HG02884 (cell line): ENCODE measurements around the gene MEF2D.

Source experiments
- ATAC-seq: cut with Tn5 transposase; IDR thresholded peaks from one replicate; pipeline ENCODE4 v1.9.1; 2021; ENCODE audit warnings: mild to moderate bottlenecking, moderate library complexity; ENCODE audit not compliant: unreplicated experiment

MEF2D gene

GRCh38 chr1:156500543-156500792, at the start of gene MEF2D:
Gene MEF2D (minus strand): TSS chr1:156500775. CDS start chr1:156483292, 17,483 bp downstream.
- ATAC-seq = no peak

DNA sequence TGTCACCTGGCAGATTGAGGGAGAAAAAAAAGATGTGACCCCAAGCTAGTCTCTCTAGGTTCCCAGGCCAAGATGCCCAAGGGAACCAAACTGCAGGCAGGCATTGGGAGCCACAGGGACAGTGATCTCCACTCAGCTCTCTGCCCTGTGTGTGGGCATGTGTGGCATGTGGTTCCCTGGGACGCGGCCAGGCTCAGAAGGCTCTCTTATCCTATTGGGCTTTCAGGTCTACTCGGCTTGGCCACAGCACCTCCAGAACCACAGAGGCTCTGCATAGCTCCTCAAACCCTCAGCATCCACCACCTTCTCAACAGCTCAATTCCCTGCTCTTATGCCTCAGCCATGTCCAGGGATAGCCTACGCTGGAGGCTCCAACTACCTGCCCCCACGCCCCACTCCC, 49.8 kb upstream of the MEF2D start:
- ATAC-seq = no peak

DNA sequence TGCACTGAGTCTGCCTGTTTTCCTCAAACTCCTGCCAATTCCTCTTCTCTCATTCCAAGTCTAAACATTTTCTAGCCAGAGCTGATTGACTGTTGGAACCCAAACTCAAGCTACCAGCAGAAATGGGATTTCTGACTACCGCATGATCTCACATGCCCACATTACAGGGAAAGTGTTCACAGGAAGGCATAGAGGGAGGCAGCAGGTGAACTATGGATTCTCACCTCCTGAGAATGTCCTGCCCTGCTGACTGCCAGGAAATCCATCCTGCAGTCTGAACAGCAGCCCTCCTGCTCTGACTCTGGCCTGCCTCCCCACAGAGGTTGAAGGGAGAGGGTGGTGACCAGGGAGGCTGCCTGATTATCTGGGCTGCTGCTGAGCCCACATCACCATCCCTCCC, 49.3 kb upstream of the MEF2D start:
- no peak for ATAC-seq

DNA sequence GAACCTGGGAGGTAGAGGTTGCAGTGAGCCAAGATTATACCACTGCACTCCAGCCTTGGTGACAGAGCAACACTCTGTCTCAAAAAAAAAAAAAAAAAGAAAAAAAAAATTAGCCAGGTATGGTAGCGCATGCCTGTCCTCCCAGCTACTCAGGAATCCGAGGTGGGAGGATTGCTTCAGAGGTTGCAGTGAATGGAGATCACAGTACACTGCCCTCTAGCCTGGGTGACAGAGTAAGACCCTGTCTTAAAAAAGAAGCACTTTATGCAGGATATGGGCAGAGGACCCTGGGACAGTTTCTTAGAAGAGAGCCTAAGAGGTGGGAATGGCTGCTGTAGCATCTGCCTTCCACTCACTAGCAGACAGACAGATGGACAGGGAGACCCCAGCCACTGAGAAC, 48.8 kb upstream of the MEF2D start:
- ATAC-seq = no peak

- no peak for ATAC-seq
Measured at GRCh38 chr1:156547982-156548381, 47.4 kb upstream of the MEF2D start.

- no peak for ATAC-seq
Measured at GRCh38 chr1:156547434-156547833, 46.9 kb upstream of the MEF2D start.

GRCh38 chr1:156546267-156546666, 45.7 kb upstream of the MEF2D start:
- no peak for ATAC-seq

- no peak for ATAC-seq
Measured at GRCh38 chr1:156544592-156545102, 44.1 kb upstream of the MEF2D start.

DNA sequence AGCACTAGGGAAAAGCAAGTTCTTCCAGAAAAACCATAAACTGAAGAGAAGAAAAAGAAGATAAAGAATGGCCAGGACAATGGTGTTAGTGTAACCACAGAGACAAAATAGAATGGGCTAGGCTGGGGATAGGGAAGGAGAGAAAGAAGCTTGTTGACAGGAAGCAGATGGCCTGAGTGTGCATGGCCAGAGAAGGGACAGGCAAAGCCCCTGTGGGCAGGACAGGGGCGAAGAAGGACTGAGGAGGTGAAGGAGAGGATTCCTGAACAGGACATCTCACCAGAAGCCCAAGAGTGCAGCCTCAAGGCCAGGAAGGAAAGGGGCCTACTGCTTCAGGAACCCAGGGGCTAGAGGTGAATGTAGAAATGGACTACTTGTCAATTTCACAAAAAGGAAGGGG, 42.5 kb upstream of the MEF2D start:
- ATAC-seq = no peak

DNA sequence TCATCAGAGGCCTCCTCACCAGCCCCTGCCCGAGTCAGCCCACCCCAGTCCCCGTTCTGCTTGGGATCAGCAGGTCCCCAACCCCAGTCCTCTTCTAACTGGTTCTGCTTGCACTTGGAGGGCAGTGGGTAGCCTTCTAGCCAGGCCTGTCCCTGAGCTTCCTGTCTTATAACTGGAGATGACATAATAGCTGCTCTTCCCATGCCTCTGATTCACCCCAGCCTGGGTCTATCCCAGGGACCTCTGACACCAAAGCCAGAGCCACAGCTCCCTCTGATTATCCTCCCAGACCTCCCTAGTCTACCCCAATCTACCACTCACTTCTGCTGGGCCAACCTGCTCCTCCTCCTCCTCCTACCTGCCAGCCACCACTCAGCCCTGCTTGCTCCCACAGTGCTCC, 40.4 kb upstream of the MEF2D start:
- no peak for ATAC-seq

DNA sequence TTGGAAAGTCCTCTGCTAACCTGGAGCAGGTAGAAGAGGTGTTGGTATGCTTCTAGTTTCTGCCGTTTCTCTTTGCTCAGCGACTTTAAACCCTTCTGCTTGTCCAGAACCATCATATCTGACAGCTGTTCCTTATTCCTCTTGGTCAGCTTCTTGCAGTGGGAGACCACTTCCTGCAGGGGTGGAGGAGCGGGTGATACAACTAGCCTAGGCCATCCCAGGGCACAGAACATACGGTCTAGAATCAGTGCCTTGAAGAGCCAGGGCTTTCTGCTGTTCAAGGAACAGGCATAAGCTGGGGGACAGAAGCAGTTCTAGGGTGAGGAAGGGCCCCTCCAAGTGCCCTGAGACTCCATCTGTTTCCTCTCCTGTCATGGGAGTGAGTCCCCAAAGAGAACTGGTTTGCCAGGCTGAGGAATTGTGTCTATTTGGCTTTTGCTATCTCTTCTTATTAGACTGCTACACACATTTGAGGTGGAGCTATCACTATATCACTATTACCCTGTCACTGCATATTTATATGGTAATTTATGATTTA, 39.3 kb upstream of the MEF2D start:
- no peak for ATAC-seq

GRCh38 chr1:156538711-156539440, 38.3 kb upstream of the MEF2D start:
- no peak for ATAC-seq

DNA sequence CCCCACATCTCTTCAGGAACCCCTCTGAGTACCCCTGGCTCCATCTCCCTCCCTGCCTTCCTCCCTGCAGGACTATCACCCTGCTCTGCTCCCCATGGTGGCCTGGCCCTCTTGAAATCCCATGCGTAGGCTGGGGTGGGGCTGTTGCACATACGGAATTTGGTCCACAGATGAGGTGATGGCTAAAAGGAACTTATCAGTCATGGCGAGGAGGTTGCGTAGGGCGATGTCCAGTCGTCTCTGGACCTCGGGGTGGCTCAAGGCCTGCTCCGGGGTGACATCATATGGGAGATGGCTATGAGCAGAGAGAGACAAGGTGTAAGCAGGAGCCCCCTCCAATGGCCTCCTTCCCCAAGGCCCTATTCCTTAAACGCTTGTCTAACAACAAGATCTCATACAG, 36.5 kb upstream of the MEF2D start:
- ATAC-seq = no peak

GRCh38 chr1:156534424-156535060, 34.0 kb upstream of the MEF2D start:
- ATAC-seq = no peak

- no peak for ATAC-seq
Measured at GRCh38 chr1:156533568-156534220, 33.1 kb upstream of the MEF2D start.

DNA sequence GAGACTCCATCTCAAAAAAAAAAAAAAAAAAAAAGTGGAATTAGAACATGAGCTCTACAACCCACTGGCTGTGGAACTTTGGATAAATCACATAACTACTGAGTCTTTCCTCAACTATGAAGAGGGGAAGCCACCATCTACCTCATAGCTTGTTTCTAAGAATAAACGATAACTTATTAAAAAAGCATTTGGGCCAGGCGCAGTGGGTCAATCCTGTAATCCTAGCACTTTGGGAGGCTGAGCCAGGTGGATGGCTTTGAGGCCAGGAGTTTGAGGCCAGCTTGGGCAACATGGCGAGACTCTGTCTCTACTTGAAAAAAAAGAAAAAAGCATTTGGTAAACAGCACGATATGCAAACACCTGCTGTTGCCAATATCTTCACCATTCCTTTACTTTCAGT, 31.8 kb upstream of the MEF2D start:
- ATAC-seq = no peak

- no peak for ATAC-seq
Measured at GRCh38 chr1:156530006-156530405, 29.4 kb upstream of the MEF2D start.

GRCh38 chr1:156528875-156529425, 28.4 kb upstream of the MEF2D start:
- ATAC-seq = no peak

GRCh38 chr1:156528231-156528630, 27.7 kb upstream of the MEF2D start:
- ATAC-seq = no peak

- ATAC-seq = no peak
Measured at GRCh38 chr1:156527584-156527983, 27.0 kb upstream of the MEF2D start.

GRCh38 chr1:156525856-156526489, 25.4 kb upstream of the MEF2D start:
- ATAC-seq = no peak
